Epidermal melanocyte (primary cell): Measurements from ENCODE around the gene GNG2.
A peak's percentile ranks its signal among the peaks of the same experiment; 100 is the strongest.

ENCODE experiments used
- DNase-seq: peaks from one replicate; pipeline ENCODE4 v3.0.0; 2011; ENCODE audit warnings: low spot score; ENCODE audit not compliant: insufficient read length

The GNG2 gene

DNA sequence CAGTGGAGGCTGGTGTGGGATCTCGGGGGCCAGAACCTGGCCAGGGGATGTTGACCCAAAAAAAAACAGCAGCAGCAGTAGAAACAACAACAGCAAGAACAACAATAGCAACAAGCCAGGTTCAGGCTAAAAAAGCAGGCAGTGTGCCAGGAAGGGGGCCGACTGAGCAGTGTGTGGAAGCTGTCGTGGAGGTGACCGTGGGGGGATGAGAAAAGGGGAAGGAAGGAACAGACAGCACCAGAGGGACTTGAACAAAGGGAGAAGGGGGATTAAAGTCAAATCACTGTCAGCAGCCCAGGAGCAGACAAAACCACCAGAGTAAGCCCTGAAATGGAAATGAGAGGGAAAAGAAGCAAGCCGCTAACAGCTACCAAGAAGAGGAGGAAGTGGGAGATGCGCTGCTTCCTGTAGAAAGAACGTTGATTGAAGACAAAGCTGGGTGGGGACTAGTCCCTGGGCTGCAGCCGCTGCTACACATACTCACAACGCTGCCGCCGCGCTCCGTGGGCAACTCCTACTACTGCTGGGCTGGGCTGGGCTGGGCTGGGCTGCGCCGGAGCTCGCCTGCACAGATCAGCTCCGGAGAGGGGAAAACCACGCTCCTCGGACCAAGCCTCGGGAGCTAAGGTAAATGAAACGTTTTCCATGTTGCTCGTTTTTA, at the start of gene GNG2:
GNG2 (plus strand) TSS at position 449 of the 661 bp plus-strand sequence. CDS start 90,067 bp downstream, outside the sequence.
- peak; percentile 77 for DNase-seq

DNA sequence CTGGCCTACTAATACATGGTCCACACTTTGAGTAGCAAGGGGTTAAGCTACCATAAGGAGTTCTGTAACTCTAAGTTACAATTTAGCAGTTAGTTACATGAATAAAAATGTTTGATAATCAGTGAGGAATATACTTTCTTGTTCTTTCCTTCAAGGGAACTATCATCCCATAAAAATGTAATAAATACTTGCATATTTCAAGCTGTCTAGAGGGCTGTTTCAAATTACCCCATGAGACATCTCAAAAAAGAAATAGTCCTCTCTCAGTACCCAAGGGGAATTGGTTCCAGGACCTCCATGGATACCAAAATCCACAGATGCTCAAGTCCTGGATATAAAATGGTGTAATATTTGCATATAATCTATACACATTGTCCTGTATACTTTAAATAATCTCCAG, 48.7 kb upstream of the GNG2 start:
- DNase-seq, result no peak

DNA sequence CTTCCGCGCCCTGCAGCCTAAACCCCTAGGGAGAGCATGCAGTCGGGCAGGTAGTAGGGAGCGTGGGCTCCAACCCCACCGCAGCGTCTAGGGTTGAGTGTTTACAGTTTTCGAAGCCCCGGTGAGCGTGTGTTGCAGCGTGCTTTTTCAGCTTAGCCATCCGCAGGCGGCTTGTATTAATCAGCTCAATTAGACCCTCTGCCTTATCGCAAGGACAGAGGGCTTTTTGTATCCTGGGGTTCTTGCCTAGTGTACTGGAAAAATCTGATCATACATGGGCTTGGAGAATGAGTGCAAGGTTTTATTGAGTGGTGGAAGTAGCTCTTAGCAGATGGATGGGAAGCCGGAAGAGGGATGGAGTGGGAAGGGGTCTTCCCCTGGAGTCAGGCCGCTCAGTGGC, 44.4 kb upstream of the GNG2 start:
- DNase-seq, result no peak

DNA sequence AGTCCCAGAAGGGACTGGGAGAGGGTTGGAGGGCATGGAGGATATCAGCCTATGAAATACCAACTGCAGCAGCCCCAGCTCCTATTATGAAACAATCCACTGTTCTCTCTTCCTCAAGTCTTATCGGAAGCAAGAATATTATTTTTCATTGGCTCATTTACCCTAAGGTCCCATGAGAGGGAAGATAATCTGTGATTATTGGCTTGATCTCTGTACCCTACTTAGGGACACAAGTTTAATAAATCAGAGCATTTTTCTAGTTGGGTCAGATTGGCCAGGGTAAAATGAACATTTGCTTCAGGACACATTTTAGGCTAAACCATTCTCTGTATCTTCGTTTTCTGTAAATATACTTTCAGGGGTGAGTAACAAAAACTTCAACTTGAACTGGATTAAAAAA, 43.1 kb upstream of the GNG2 start:
- no peak for DNase-seq

DNA sequence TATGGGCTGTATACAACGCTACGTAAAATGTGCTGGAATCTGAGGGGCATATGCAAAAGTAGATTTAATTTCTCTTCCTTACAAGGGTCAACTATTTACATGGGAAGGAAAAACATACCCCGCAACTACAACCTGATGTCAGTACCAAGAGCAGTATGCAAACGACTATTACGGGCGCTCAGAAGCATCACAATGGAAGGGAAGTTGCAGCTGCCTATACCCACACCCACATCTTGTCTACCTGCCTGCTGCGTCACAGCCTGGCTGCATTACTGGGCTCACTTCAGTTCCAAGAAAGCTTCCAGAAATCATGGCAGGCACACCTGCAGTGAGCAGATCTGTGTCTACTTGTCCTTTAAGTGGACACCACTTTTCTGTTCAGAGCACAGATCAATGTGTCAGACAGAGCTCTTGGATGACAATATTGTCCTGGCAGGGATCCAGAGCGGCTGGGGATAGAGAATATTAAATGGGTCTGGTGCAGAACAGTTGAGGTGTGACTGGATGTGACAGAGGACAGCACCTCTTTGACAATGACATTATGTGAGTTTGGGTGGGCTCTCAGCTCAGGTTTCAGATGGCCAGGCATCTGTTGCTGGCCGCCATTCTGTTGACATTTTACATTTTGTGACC, 41.5 kb upstream of the GNG2 start:
- no peak for DNase-seq

DNA sequence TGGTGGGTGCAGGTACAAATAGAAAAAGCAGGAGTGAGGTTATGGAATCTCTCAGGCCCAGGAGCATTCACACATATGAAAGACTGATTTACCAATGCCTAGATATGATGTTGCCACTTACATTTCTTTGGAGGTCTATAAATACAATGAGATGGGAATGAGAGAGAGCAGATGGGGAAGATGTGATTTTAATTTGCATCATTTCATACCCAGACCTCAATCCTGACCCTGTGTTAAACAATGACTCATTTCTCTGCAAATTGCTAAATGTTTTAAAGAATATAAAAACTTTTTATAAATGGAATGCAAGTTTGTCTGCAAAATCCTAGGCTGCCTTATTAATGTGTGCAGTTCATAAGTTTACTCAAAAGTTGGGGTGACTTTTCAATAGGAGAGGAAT, 38.6 kb upstream of the GNG2 start:
- DNase-seq, result no peak

DNA sequence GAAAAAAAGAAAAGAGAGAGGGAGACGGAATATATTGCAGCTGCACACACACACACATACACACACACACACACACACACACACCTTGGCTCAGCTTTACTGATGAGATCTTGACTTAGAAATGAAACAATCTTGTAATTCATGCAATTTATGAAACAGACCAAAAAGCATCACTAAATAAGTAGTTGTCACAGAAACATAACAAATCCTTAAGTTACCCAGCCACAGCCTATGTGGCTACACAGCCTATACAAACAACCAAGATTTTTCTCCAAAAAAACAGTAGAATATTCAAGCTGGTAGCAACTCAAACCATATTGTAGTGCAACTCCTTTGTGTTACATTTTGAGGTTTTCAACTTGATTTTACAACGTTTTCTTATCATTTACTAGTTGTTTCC, 37.9 kb upstream of the GNG2 start:
- DNase-seq, result no peak

DNA sequence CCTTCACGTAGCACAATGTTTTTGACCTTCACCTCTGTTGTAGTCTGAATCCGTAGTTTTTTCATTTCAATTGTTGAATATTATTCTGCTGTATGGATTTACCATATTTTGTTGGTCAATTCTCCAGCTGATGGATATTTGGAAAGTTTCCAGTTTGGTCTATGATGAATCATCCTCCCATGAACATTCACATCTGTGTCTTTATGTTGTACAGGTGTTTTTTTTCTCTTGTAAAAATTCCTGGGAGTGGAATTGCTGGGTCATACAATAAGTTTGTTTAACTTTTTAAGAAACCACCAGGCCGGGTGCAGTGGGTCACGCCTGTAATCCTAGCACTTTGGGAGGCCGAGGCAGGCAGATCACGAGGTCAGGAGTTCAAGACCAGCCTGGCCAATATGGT, 36.7 kb upstream of the GNG2 start:
- DNase-seq, result no peak

DNA sequence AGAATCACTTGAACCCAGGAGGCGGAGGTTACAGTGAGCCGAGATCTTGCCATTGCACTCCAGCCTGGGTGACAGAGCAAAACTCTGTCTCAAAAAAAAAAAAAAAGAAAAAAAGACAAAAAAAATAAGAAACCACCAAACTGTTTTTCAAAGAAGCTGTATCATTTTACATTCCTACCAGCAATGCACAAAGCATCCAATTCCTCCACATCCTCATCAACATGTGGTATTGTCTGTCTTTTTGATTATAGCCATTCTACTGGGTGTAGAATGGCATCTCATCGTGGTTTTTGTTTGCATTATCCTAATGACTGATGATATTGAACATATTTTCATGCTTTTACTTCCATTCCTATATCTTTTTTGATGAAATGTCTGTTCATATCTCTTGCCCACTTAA, 36.2 kb upstream of the GNG2 start:
- no peak for DNase-seq

DNA sequence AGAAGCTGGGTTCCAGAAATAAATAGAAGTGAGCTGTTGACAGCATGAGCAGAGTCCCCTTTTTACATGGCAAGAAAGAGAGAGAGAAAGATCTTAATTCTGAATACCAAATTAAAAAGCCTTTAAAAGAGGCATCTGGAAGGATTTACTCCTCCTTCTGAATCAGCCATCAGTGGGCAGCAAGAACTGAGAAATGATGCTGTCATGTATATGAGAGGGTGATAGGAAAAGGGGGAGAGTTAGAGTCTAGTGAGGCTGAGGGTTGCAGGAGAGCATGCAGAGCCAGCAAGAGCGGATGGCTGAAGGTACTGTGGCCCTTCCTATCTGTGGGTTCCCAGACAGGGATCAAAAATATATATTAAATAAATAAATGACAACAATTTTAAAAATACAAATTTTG, 34.5 kb upstream of the GNG2 start:
- DNase-seq, result no peak

DNA sequence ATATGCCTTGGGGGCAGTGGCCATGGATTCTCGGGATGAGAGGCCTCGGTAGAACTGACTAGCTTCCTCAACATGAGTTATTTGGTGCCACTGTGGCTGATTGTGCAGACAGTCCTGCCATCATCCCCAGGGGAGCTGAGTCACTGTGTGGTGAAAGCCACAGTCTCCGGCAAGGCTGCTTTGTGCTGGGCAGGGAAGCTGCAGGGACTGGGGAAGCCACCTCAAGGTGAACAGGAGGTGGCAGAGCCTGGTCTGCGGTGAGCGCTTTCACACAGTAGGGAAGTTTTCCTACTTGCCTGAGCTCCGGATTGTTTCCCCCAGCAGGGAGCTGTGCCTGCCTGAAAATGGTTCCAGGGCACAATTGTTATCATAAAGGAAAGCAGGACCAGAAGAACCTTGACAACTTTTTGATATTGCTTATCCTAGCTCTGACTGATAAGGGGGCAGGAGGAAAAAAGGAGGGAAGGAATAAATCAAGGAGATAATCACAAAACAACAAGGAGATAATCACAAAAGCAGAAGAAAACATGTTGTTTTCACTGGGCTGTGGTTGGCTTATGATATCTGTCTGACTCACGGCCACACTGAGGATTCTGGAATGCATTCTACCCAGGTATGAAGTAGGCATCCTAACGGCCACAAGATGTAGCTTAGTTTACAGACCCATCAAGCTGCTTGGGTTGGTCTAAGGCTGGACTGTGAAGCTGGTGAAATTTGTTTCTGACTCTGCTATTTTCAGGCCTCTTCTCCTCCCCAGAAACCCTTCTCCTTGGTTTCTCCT, 32.2 kb upstream of the GNG2 start:
- DNase-seq, result no peak

DNA sequence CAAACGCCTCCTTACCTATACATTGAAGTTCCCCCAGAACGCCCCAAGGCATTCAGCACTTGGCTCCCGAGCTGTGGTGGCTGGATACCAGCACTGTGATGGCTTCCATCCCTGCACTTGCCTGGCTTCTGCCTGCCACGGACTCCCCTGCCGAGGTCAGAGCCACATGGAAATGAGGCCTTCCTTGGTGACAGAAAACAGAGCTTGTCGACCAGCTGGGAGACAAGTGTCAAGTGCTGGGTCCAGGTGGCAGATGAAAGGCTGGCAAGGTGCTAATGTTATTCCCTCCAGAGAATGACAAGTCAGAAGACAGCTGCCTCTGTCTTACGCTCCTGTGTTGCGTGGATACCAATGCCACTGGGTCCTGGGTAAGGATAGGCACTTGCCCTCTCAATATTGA, 26.2 kb upstream of the GNG2 start:
- DNase-seq, result no peak

DNA sequence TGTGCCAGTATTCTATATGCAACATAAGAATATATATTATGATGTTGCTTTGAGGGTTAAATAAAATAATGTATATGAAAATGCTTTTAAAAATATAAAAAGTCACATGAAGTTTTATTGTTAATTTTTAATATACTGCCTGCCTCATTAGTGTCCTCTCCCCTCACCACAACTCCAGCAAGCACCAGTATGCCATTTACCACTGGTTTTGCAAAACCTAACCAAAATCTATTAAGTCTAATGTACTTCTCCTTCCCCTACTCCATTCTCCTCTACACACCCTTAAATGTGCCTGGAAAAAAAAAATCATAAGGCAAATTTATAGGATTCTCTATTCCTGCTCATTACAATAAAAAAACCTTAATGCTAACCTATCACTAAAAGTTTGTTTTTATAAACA, 24.0 kb upstream of the GNG2 start:
- no peak for DNase-seq

DNA sequence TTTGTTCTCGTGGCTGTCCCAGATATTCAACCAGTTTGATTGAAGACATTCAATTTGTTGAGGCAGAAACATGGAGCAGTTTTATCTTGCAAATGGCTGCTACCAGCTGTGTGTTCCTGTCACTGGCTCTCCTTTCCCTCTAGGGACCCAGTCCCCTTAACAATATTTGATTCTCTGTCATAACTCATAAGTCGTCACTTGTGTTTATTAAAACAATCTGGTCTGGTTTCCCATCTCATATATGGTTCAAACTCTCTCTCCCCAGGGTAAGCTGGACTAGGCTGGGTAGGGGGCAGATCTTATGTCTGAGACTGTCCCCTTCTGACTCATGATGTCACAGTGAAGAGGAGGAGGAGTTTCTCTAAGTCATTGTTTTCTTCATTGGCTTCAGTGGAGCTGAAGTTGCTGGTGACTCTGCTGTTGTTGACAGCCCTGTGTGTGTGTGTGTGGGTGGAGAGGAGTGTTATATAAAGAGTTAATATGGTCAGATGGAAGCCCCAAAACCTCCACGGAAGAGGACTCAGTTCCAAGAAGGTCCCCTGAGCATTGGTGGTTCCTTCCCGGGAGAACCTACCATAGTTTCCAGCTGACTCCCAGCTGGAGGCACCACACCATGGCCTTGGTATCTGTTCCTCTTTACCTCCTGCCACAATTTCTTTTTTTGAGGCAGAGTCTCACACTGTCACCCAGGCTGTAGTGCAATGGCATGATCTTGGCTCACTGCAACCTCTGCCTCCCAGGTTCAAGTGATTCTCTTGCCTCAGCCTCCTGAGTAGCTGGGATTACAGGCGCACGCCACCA, 16.1 kb upstream of the GNG2 start:
- DNase-seq, result no peak

DNA sequence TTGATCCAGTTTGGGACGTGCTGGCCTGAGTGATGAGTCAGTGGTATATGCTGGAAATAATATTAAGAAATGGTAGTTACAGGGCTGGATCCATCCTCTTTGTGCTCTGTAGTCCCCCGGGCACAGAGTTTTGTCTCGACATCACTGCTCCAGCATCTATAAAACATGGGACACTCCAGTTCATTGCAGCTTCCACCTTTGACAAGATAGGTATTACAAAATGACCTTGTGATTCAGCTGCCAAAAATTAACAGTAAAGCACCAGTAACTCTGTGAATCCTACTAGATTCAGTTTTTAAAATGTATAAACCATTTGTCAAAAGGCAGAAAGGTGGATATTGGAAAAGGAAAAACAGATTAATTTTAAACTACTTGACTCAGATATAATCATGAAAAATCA, 14.6 kb upstream of the GNG2 start:
- no peak for DNase-seq

DNA sequence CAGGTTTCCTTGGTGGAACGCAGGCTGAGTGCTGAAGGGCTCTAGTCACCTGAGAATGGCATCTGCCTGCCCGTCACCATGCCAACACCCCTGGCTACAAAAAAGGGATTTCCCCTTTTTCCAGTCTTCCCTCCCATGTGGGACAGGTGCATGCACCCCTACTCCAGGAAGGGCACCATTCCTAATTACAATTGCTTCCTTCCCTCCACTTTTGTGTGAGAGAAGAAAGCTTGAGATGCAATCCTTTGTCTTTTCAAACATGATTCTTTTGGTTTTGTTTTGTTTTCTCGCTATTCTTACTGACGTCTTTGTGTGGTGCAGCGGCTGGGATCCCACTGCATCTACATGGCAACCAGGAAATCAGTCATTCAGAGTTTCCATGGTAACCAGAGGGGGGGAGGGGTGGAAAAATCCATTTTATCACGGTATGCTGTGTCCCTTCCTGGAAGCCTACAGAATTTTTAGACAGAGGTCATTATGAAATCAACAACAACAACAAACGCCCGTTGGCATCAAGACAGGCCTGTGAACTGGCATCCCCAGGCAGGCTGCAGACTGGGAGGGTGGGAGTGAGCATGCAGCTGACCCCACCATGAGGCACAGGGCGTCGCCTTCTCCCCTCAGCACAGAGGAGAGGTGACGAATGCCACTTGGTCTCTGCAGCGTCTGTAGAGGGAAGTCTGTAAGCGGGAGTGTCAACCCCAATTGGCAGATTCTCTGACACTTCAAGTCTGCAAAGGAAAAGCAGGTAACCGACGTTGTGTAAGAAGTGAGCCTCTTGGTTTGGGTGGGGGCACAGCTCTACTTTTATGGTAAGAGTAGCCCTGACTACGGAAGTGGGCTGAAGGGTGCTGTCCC, 13.6 kb upstream of the GNG2 start:
- DNase-seq, result no peak

DNA sequence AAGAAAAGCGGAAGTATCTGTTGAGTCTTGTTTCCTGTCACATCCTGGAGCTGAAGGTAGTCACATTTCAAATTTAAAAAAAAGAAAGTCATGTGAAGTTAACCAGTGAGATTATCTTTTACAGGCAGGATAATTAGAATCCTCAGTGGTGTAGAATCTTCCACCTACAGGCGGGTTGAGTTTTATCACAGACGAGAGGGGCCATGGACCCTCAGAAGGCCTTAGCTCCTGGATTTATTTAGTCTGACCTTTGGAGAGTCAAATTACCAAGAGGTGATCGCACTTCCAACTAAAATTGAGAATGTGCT, 13.0 kb upstream of the GNG2 start:
- DNase-seq, result no peak

DNA sequence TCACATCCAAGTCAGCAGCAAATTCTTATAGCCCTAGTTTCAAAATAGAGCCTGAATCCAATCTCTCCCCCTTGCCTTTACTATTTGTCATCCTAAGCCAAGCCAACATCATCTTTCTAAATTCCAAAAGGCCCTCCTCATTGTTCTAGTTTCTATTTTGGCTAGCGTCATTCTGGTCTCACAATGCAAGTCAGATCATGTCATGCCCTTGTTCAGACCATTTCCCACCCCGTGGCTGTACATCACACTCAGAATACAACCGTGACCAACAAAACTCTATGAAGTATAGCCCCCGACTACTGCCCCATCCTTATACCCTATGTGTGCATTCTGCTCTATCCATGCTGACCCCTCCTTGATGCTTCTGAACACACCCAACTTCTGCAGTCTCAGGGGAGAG, 12.3 kb upstream of the GNG2 start:
- DNase-seq, result no peak

DNA sequence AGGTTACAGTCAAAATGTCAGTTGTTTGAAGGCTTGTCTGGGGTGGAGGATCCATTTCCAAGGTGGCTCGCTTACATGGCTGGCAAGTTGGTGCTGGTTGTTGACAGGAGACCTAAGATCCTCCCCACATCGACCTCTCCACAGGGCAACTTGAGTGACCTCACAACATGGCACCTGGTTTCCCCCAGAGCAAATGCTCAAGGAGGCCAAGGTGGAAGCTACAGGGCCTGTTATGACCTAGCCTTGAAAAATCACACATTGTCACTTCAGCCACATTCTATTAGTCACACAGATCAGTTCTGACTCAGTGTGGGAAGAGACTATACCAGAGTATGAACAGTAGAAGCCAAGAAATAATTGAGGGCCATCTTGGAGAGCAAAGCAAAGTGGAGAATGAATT, 11.3 kb upstream of the GNG2 start:
- no peak for DNase-seq

DNA sequence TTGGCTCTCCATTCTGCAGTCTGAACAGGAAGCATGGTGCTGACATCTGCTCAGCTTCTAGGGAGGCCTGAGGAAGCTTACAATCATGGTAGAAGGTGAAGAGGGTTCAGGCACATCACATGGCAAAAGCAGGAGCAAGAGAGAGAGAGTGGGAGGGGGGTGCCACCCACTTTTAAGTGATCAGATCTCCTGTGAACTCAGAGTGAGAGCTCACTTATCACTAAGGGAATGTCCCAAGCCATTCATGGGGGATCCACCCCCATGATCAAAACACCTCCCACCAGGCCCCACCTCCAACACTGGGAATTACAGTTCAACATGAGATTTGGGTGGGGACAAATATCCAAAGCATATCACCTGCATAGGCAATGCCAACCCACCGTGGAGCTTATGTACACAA, 9.8 kb upstream of the GNG2 start:
- DNase-seq, result no peak

DNA sequence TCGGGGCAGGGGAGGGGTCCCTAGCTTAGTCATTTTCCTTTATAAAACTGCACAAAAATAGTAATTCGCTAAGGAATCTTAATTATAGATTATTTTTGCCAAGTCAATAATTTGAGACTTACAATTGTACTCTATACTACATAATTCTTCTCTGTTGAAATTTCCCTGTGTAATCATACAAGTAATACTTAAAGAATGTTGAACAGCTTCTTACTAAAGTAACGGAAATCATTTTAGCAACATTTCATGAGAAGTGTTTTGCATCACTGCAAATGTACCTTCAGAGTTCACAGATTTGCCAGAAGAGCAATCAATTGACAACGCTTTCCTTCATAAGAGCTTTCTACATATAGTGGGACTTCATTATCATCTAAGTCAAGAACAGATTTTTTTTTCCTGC, 7.9 kb upstream of the GNG2 start:
- DNase-seq, result no peak
